Activated CD4-positive, CD25-positive, alpha-beta regulatory T cell (primary cell): Measurements from ENCODE around the gene AIPL1.

Source experiments
- DNase-seq, 4 experiments: peaks; one replicate each; lab custom pipeline; 2025; lab: John Stamatoyannopoulos, UW

AIPL1 gene

DNA sequence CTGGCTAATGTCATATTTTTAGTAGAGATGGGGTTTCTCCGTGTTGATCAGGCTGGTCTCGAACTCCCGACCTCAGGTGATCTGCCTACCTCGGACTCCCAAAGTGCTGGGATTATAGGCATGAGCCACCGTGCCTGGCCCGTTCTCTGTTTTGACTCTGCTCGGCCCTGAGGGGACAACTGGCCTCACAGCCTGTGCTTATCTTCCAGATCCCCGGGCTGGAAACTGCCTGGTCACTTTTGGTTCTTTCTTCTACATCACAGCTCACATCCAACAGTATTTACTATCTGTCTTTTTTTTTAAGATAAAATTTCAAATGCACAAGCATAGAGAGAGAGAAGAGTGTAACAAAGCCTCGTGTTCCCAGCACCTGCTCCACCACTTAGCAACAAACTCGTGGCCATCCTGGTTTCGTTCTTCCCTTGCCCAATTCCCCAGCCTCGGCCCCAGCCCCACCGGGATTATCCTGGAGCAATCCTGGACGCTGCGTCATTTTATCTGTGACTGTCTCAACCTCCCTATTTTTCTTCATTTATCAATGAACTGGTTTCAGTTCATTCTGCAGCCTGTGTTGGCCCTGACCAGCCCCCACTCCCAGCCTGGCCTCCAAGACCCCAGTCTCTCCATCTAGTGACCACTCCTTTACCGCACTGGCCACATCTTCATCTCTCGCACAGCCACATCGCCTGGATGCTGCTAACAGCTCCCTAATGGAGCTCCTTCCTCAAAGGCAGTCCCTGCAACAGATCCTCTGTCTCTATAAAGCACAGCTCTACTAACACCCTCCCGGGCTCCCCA, 30.5 kb upstream of the AIPL1 start:
- DNase-seq, result no peak

DNA sequence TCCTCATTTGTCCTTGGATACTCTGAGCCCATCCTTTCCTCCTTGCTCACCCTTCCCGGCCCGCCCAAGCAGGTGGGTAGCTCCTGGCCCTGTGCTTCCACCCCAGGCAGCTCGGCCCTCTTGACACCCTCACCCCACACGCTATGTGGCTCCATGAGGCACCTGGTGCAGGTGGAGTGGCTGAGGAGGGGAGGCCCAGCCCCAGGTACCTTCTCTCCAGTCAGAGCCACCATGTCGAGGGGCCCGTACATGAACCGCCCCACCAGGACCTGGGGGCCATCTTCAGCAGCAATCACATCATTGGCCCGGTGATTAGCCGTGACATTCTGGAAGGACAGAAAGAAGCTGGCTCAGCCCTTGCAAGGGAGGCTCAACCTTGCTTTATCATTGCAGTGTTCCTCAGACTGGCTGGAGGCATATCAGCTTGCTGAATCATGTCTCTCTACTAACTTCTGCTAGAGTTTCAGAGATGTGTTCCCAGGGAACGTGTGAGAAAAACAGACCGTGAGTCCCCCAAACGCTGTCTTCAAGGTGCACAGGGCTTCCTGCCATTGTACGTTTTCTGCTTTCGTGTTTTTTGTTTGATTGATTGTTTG, 29.6 kb upstream of the AIPL1 start:
- DNase-seq, result no peak

DNA sequence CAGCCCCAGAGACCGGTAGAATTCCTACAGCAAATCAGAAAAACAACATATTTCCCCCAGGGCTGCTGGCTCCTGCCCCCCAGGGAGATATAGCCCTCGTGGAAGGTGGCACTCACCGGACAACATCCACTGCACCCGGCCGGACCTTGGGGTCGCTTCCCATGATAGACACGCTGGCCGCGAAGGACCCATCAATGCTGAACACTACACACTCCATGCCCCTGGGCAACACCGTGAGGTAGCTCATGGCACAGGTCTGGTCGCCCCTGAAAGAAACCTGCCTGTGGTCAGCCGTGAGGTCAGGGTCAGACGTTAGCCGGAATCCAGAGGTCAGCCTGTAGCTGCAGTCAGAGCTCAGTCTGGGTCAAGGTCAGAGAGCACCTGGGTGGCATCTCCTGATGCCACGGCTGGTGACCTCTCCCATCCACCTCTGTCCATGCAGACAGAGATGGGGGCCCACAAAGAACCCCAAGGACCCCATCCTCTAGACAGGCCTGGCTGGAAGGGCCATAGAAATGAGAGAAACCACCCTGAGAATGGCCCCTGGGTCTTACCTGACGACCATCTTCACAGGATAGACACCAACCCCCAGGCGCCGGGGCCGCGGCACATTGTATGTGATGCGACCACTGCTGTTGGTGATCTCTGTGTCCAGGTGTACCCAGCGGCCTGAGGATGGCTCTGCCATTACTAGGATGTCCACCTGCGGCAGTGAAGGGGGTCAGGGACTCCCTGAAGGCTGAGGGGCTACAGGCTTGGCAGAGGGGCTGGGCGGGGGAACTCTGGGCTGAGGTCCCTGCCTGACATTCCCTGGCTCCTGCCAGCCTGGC, 28.9 kb upstream of the AIPL1 start:
- no peak for DNase-seq

DNA sequence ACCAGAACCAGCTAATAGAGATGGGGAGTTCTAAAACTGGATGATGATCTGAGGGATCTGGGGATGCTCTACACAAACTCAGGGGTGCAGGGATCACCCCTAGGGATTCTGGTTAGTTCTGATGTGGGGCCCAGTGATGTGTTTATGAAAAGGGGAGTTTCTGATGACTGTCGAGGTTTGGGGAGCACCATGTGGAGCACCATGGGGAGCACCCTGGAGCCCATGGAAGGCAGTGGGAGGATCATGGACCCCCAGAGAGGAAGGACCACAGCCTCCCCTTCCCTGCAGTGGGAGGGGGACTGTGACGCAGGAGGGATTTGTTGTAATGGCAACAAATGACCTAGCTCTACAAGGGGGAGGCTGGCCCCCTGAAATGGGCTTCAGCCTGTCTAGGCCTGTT, 27.8 kb upstream of the AIPL1 start:
- DNase-seq, result no peak

DNA sequence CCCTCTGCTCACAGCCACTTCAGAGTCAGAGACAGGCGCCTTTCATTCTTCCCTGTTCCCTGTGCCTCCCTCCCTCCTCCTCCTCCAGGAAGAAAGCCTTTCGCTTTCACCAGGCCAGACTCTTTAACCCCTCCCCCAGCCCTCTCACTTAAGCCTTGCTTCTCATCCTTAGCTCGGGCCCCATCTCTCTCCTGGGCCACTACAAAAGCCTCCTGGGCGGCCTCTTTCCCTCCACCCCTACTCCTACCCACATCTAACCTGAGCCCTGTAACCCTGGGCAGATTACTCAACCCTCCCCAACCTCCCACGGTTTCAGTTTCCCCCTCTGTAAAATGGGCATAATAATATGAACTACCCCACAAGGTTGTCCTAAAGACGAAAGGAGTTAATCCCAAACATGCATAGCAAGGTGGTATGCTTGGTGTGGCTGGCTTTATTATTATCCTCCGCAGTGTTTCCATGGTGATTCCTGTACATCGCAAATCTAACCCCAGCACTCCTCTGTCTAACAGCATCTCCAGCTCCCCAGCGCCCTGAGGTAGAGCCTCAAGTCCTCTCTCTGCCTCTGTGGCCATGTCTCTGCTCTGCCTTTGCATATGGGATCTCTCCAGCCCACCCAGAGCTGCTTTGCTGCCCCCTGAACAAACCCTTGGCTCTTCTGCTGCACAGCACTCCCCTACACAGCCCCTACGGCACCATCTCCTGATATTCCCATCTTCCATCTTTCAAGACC, 27.0 kb upstream of the AIPL1 start:
- DNase-seq, result no peak

DNA sequence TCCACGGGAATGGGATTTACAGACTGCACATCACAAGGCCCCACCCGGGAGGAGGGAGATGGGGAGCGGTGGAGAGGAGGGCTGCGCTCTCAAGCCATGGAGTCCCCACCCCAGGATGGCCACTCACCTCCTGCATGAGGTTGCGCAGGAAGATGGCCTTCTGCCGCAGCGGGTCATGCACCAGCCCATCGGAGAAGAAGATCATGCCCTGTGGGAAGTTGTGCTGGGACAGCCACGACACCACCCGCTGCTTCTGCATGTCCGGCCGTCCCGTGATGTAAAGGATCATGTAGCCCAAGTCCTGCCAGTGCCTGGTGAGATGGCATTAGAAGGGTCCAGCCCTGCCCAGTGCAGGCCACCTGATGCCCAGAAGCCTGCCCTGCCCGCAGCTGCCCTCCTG, 26.3 kb upstream of the AIPL1 start:
- DNase-seq, result no peak

DNA sequence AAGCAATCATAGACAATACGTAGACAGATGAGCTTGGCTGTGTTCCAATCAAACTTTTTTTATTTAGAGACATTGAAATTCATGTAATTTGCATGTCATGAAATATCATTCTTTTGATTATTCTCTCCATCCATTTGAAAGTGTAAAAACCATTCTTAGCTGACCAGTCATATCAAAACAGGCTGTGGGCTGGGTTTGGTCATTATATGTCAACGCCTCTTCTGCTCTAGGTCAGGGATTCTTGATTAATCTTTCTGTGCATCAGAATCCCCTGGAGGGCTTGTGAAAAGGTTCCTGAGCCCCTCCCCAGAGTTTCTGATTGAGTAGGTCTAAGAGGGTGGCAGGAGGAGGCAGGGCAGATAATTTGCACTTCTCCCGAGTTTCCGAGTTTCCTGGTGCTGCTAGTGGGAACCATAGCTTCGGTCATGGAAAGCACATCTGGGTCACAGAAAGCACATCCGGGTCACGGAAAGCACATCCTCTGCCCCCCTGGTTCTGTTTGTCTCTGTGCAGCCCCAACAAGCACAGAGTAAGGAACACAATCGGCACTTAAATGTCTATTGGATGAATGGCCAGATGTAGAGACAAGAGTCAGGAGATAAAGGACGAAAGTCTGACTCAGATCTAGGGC, 25.7 kb upstream of the AIPL1 start:
- DNase-seq, result no peak

DNA sequence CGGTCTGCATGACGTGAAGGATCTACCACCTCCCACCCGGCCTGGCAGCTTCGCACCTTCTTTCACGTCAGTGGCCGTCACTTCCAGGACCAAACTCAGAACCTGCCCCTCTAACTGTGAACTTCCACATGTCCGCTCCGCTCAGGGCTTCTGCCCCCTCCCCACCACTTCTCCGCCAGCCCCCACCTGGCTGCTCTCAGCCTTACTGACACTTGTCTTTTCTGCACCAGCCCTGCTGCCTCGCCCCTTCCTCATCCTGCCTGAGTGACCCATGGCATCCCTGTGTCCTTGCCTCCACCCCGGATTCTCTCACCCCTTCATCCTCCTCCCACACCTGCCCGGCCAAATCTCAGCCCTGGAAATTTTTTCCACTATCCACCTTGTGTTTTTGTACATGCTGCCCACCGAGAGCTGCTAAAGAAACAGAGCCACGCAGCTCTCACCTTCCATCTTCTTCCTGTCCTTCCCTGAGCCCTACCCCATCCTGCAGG, 23.6 kb upstream of the AIPL1 start:
- DNase-seq, result no peak

DNA sequence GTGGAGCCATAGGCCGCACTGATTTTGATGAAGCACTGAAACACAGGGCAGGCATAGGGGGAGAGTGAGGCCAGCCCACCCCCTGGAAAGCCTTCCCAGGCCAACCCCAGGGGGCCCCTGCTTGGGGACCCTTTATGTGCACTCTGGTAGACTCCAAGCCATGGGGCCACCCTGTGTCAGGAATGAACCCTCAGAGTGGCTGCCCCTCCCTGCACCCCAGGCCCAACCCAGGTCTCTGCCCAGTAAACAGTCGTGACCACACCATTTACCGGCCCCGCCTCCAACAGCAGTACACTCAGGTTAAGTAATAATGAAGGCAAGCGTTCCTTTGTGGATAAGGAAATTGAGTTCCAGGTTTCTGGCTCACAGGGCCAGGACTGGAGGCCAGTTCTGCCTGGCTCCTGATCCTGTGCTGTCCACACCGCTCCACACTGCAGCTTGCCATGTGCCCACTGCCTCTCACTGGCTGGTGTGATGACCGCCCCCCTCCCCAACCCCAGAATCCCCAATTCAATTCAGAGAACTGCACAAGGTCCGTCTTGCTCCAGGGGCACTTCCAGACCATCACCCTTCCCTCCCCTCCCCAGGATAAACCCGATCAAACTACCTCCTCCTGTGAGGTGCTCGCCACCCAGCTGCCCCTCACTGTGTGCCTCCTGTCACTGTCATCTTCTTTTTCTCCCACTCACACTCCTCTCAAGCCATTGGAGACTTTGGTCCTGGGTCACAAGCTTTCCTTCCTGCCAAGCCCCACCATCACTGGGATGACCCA, 23.0 kb upstream of the AIPL1 start:
- no peak for DNase-seq

DNA sequence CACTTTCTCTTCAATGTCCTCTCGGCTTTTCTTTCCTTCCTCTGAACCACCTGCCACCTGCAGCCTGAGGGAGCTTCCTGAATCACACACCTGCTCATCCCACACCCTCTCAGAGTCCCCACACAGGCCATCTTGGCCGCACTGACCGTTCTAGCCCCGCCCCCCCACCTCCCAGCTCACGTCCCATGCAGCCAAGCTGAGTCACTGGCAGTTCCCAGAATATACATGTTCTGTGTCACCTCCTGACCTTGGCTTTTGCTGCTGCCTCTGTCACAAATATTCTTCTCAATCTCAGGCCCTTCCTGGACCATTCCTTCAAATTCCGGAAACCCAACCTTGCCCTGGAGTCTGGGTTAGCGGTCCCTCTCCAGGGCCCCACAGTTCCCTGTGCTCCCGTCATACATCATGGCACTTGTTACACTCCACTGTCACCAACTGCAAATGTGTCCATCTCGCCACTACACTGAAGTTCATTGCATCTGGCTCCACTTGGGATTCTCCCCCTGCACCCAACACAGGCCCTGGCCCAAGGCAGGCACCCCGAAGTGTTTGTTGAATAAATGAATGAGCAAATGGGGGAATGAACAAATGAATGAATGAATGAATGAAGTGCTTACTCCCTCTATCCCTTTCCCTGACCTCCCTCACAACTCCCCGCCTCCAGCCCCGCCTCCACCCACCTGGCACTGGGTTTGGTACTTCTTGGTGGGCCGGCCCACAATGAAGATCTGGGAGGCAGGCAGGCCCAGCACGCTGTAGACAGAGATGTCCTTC, 22.2 kb upstream of the AIPL1 start:
- DNase-seq, result no peak

DNA sequence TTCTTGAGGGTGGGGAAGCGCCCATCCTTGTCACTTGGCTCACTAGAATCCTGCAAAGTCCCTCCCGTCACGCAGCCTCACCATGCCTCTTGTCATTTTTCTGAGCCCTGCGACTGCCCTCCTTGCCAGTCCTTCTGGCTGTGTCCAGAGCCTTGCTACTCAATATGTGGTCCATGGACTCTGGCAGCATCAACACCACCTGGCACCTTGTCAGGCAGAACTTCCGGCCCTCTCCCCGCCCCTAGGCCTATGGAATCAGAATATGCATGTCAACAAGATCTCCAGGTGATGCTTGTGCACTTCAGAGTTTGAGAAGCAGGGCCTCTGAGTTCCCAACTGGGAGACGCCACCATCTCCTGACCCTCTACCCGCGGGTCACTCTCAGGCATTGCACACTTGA, 21.4 kb upstream of the AIPL1 start:
- no peak for DNase-seq

DNA sequence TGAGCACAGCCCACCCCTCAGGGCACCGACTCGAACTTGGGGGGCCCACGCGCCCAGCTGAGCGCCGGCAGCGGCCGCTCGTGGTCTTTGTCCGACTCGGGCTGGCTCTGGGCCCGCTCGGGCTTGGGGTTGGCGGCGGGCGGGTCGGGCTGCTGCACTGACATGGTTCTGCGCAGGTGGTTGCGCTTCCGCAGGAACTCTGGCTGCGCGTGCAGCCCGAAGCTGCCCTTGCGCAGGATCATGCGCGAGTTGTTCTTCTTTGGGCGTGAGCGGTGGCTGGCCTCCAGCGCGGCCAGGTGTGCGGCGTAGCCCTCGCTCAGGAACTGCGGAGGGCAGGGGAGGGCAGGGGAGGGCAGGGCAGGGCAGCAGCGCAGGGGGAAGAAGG, 20.4 kb upstream of the AIPL1 start:
- peak in 1 of 4 experiments; percentile 24 for DNase-seq

DNA sequence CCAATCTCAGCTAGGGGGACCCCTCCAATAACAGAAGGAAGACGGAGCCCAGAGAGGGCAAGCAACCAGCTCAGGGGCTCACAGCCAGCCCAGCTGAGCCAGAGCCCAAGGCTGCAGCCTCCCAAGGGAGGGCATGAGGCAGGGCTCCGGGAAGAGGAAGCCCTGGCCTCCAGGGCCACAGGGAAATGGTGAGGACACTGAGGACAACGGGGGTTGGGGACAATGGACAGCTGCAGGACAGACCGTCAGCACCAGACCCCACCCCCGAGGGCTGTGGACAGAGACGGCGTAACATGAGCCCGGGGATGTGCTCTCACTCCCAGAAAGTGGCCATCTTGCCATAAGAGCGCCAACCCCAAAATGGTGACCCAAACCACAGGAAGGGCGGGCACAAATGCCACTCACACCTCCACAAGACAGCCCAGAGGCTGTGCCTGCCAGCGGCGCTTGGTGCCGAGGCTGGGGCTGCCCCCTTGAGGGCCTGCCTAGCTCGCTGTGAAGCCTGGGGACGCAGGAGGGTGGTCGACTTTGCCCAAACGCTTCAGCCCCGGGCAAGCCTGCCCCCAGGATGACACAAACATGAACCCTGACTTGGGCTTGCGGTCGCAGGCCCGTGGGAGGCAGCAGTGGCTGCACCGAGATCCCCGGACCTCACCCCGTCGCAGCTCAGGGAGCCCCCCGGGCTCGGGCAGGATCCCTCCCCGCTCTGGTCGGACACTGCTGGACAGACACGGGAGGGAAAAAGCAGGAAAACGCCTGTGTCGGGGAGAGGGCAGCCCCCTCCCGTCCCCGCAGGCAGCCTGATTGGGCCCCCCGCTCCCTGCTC, 19.8 kb upstream of the AIPL1 start:
- no peak for DNase-seq

DNA sequence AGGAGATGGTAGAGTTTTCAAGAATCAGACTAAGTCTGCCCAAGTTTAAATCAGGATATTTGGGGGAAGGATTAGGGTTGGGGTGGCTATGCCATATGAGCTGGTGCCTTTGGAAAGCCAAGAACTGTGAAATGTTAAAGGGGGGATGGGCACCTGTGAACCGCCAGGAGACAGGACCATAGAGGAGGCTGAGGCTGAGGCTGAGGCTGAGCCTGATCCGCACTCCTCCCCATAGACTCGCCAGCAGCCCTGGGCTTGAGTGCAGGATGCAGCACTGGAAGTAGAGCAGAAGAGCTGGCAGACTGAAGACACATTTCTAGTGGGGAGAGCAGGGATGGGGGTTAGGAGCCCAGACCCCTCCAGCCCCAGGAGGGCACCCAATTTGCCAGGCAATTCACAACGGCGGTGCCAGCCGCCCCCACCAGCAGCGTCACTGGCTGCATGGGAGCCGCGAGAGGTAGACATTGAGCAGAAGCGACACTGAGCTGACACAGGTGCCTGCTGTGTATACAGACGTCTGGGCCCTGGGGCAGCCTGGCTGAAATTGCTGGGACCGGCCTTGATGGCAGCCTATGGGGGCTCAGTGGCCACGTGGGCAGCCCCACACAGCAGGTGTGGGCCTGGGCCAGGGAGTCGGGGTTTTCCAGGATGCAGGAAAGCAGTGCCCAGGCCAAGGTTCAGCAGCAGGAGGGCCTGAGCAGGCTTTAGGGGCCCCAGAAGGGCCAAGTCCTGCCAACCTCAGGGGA, 18.5 kb upstream of the AIPL1 start:
- no peak for DNase-seq

DNA sequence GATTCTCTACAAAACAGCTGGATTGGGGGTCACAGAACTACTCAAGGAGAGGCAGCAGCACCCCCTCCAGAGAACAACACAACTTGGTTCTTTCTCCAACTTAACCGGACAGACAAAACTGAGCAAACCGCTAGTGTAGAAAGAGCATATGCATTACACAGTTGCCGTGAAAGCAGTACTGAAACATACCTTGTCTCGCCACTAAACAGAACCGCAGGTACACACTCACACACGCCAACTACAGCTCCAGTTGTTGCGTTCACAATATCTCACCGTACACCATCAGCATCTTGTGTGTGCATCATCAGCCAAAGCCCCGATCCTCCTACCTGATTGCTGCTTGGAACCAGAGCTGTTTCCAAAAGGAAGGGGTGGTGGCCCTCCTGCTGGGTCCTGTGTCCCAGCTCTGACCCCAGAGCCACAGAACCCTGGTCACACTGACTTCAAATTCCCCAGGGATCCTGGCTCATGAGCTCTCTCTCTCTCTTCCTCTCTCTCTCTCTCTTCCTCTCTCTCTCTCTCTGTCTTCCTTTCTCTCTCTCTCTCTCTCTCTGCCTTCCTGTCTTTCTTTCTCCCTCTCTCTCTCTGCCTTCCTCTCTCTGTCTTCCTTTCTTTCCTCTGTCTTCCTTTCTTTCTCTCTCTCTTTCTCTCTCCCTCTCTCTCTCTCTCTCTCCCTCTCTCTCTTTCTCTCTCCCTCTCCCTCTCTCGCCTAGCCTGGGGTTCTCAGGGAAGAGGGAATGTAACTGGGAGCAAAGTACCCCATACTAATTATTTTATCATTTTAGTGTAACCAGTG, 17.7 kb upstream of the AIPL1 start:
- DNase-seq, result no peak

DNA sequence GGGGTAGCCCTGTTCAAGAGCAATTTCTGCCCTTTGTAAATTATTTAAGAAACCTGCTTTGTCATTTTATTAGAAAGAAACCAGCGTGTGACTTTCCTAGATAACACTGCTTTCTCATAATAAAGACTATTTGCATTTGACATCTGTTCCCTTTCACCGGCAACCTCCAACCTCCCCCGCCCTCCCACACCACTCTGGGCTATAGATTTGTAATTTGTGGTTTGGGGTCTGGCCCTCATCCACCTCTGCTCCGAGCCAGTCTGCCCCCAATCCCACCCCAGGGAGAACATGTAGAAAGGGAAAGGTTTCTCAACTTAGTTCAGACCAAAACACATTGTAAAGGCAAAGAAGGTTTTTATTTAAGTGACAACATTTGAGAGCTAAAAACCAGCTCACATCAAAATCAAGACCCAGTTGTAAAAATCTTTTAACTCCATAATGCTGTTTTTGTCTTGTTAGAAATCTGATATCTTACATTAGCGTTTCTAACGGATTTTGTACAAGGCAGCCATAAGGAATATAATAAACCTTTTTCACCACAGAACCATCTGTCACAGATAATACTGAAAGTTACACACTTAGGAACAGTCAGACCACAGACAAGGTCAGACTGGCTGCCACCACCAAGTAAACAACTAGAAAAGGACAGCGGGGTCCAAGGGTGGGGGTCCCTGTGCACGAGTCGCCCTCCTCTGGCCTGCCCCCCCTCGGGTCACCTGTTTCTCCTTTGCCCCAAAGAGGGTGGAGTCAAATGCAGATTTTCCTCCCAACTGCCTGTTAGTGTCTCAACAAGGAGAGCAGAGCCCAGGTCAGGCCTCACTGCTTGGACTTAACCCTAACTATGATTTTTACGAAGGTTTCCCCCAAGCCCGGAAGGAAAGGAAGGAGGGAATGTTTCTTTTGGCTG, 16.3 kb upstream of the AIPL1 start:
- DNase-seq, result no peak

DNA sequence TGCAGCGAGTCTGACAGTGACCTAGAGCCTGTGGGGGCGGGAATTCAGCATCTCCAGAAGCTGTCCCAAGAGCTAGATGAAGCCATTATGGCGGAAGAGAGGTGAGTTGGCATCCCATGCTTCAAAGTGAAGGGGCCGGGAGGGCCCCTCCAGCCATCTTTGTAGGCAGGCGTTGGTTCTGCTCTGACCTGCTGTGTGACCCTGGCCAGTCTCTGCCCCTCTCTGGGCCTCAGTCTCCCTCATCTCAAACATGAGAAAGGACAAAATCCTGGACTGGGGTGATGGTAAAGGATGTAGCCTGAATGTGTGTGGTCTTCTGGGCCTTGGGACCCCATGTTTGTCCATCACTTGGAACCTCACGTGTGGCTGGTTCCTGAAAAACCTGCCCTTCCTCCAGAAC, 14.4 kb upstream of the AIPL1 start:
- no peak for DNase-seq
